HepG2 (cell line): ENCODE measurements around the gene B4GALT3.

Experiments used
- CHD2 ChIP-seq: IDR thresholded peaks from 2 replicates; pipeline ENCODE4 v1.6.1; 2011; ENCODE audit warnings: low read depth, low read length, improper control_type of control experiment
- LCORL ChIP-seq, 2 experiments: fragments of 450-650 bp in 1 of 2; sonication (generic) in 1 of 2; formaldehyde crosslinking in 1 of 2; IDR thresholded peaks; 2 replicates each; pipeline versions ENCODE4 v1.5.0 to v1.6.1; 2017 to 2020; ENCODE audit warnings: antibody characterized with exemption in 1 of 2, missing genetic modification reagents in 1 of 2
- MYC ChIP-seq: sonication (generic); formaldehyde crosslinking; IDR thresholded peaks from 2 replicates; pipeline ENCODE4 v1.9.0; 2021; ENCODE audit warnings: missing genetic modification reagents, borderline replicate concordance
- RBM22 ChIP-seq: fragments of 200-400 bp; formaldehyde crosslinking; optimal IDR thresholded peaks from 2 replicates; pipeline ENCODE3; 2017; ENCODE audit warnings: mild to moderate bottlenecking, low read length, moderate library complexity

DNA sequence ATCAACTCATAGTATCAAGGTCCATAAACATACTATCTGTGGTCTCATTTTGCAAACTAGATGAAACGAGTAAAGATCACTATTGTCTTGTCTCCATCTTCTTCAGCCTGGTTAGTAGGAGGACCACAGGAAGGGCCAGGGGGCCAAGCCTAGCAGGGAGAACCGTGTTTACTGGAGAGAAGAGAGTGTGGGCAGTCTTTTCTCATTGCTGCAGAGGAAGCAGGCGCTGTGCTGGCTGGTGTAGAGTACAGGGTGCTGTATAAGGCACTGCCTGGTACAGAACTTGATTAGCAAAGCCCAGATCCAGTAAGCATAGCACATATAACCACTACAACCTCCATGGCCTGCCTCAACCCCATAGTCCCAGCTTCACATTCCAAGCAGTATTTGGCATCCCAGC lies 10.0 kb upstream of the B4GALT3 start:
- TF ChIP-seq LCORL (IDR thresholded peaks at IDR 0.05), result no peak
- TF ChIP-seq LCORL (CRISPR knock-in tag; IDR thresholded peaks at IDR 0.05), result no peak
- TF ChIP-seq MYC, result no peak
- TF ChIP-seq CHD2, result no peak
- TF ChIP-seq RBM22, result no peak
